ENCODE measurements around the gene DCAF15.
"Not testable (repeated sequence)": the region's sequence is repeated elsewhere in the genome, so short reads cannot be mapped to it uniquely, and the experiment has no call there.

Gene DCAF15

GRCh38 chr19:13969897-13970296 lies 17.6 kb downstream of the DCAF15 start:
- no peak overlapping the region for H3K9ac ChIP-seq (ENCODE audit: low read length)
- TF ChIP-seq CTCF (IDR thresholded peaks at IDR 0.05; ENCODE audit: low read depth, low read length) (no peak), EZH2phosphoT487 (IDR thresholded peaks at IDR 0.05; ENCODE audit: low read depth) (no peak)
- H2AFZ ChIP-seq (ENCODE audit: low read depth, low read length), result no peak overlapping the region
- no peak overlapping the region for H3K4me3 ChIP-seq (ENCODE audit: low read length)
- no peaks in the 10 kb centered on the region for H3K27me3 ChIP-seq (ENCODE audit: low read depth, low read length)
- peaks cover 5% of the 10 kb centered on the region for H3K36me3 ChIP-seq (replicated peaks; ENCODE audit: low read depth, low read length)
- H3K4me1 ChIP-seq (ENCODE audit: low read length), result no peaks in the 10 kb centered on the region
- H3K79me2 ChIP-seq (ENCODE audit: low read length), result no peaks in the 10 kb centered on the region
- no peaks in the 10 kb centered on the region for H4K20me1 ChIP-seq (ENCODE audit: insufficient read depth, low read length)
- no peak overlapping the region for H3K4me2 ChIP-seq (ENCODE audit: low read length)
- H3K27ac ChIP-seq (ENCODE audit: low read length), result no peak overlapping the region
- no peaks in the 10 kb centered on the region for H3K9me3 ChIP-seq (ENCODE audit: insufficient read depth, low read length)

- H2AFZ ChIP-seq (ENCODE audit: low read depth, low read length); H3K36me3 ChIP-seq (replicated peaks; ENCODE audit: low read depth, low read length); H3K4me2 ChIP-seq (ENCODE audit: low read length); H3K4me3 ChIP-seq (ENCODE audit: low read length); H3K27me3 ChIP-seq (ENCODE audit: low read depth, low read length); H3K9ac ChIP-seq (ENCODE audit: low read length); H3K79me2 ChIP-seq (ENCODE audit: low read length); H3K27ac ChIP-seq (ENCODE audit: low read length); H4K20me1 ChIP-seq (ENCODE audit: insufficient read depth, low read length); H3K4me1 ChIP-seq (ENCODE audit: low read length); H3K9me3 ChIP-seq (ENCODE audit: insufficient read depth, low read length): not testable (repeated sequence)
Observed at GRCh38 chr19:13971868-13972267, 19.6 kb downstream of the DCAF15 start.

- Histone ChIP-seq H3K9me3 (ENCODE audit: insufficient read depth, low read length) (no peaks in the 10 kb centered on the region), H3K4me3 (ENCODE audit: low read length) (no peak overlapping the region), H3K4me2 (ENCODE audit: low read length) (no peak overlapping the region), H3K27me3 (ENCODE audit: low read depth, low read length) (no peaks in the 10 kb centered on the region), H3K79me2 (ENCODE audit: low read length) (no peaks in the 10 kb centered on the region), H3K27ac (ENCODE audit: low read length) (no peak overlapping the region), H3K4me1 (ENCODE audit: low read length) (no peaks in the 10 kb centered on the region), H4K20me1 (ENCODE audit: insufficient read depth, low read length) (no peaks in the 10 kb centered on the region), H2AFZ (ENCODE audit: low read depth, low read length) (no peak overlapping the region), H3K9ac (ENCODE audit: low read length) (no peak overlapping the region), H3K36me3 (replicated peaks; ENCODE audit: low read depth, low read length) (peaks cover 5% of the 10 kb centered on the region)
- no peak for TF ChIP-seq EZH2phosphoT487 (IDR thresholded peaks at IDR 0.05; ENCODE audit: low read depth)
- TF ChIP-seq CTCF (IDR thresholded peaks at IDR 0.05; ENCODE audit: low read depth, low read length), result no peak
Observed at GRCh38 chr19:13972368-13973155, 20.3 kb downstream of the DCAF15 start.

GRCh38 chr19:13973479-13973878 lies 21.2 kb downstream of the DCAF15 start:
- not testable (repeated sequence) for H2AFZ ChIP-seq (ENCODE audit: low read depth, low read length); H3K4me1 ChIP-seq (ENCODE audit: low read length); H4K20me1 ChIP-seq (ENCODE audit: insufficient read depth, low read length); H3K9me3 ChIP-seq (ENCODE audit: insufficient read depth, low read length); H3K27me3 ChIP-seq (ENCODE audit: low read depth, low read length); H3K4me3 ChIP-seq (ENCODE audit: low read length); H3K36me3 ChIP-seq (replicated peaks; ENCODE audit: low read depth, low read length); H3K9ac ChIP-seq (ENCODE audit: low read length); H3K27ac ChIP-seq (ENCODE audit: low read length); H3K4me2 ChIP-seq (ENCODE audit: low read length); H3K79me2 ChIP-seq (ENCODE audit: low read length)

GRCh38 chr19:13974073-13974472 lies 21.8 kb downstream of the DCAF15 start:
- Histone ChIP-seq H3K4me2 (ENCODE audit: low read length) (no peak overlapping the region), H4K20me1 (ENCODE audit: insufficient read depth, low read length) (no peaks in the 10 kb centered on the region), H3K9me3 (ENCODE audit: insufficient read depth, low read length) (no peaks in the 10 kb centered on the region), H3K9ac (ENCODE audit: low read length) (no peak overlapping the region), H3K27ac (ENCODE audit: low read length) (no peak overlapping the region), H2AFZ (ENCODE audit: low read depth, low read length) (no peak overlapping the region), H3K27me3 (ENCODE audit: low read depth, low read length) (no peaks in the 10 kb centered on the region), H3K36me3 (replicated peaks; ENCODE audit: low read depth, low read length) (peaks cover 5% of the 10 kb centered on the region), H3K4me1 (ENCODE audit: low read length) (no peaks in the 10 kb centered on the region), H3K4me3 (ENCODE audit: low read length) (no peak overlapping the region), H3K79me2 (ENCODE audit: low read length) (no peaks in the 10 kb centered on the region)
- no peak for TF ChIP-seq CTCF (IDR thresholded peaks at IDR 0.05; ENCODE audit: low read depth, low read length)
- no peak for TF ChIP-seq EZH2phosphoT487 (IDR thresholded peaks at IDR 0.05; ENCODE audit: low read depth)

Measured in OCI-LY3 (cell line).